GM03348 (cell line): ENCODE results near the gene SV2B.

Source experiments
- DNase-seq: peaks from one replicate; pipeline ENCODE4 v3.0.0; 2012; ENCODE audit warnings: low spot score

Gene SV2B

GRCh38 chr15:91136386-91136923, 36.4 kb downstream of the SV2B start:
- no peak for DNase-seq

- no peak for DNase-seq
Observed at GRCh38 chr15:91140601-91141000, 40.5 kb downstream of the SV2B start.

- no peak for DNase-seq
Observed at GRCh38 chr15:91141097-91141496, 41.0 kb downstream of the SV2B start.

- DNase-seq, result no peak
Observed at GRCh38 chr15:91142106-91142744, 42.2 kb downstream of the SV2B start.

- no peak for DNase-seq
Observed at GRCh38 chr15:91142946-91143345, 42.9 kb downstream of the SV2B start.

- DNase-seq, result no peak
Observed at GRCh38 chr15:91146728-91147127, 46.7 kb downstream of the SV2B start.

GRCh38 chr15:91148243-91148642, 48.2 kb downstream of the SV2B start:
- no peak for DNase-seq

GRCh38 chr15:91150502-91151160, 50.6 kb downstream of the SV2B start:
- no peak for DNase-seq

GRCh38 chr15:91151781-91152563, 51.9 kb downstream of the SV2B start:
- DNase-seq, result no peak

GRCh38 chr15:91152896-91153581, 53.0 kb downstream of the SV2B start:
- no peak for DNase-seq

- no peak for DNase-seq
Observed at GRCh38 chr15:91153954-91154353, 53.9 kb downstream of the SV2B start.

GRCh38 chr15:91156175-91156726, 56.2 kb downstream of the SV2B start:
- DNase-seq, result no peak

- DNase-seq, result no peak
Observed at GRCh38 chr15:91158415-91159394, 58.6 kb downstream of the SV2B start.

- no peak for DNase-seq
Observed at GRCh38 chr15:91165850-91166249, 65.8 kb downstream of the SV2B start.

- DNase-seq, result no peak
Observed at GRCh38 chr15:91168457-91168856, 68.4 kb downstream of the SV2B start.

- DNase-seq, result no peak
Observed at GRCh38 chr15:91171334-91171733, 71.3 kb downstream of the SV2B start.

GRCh38 chr15:91182101-91182500, 82.0 kb downstream of the SV2B start:
- DNase-seq, result no peak

GRCh38 chr15:91183596-91183995, 83.5 kb downstream of the SV2B start:
- no peak for DNase-seq

- DNase-seq, result no peak
Observed at GRCh38 chr15:91184441-91184840, 84.4 kb downstream of the SV2B start.

GRCh38 chr15:91186904-91187656, 87.0 kb downstream of the SV2B start:
- DNase-seq, result no peak
